HG02623 (cell line): ENCODE results near the gene GCH1.
"Not testable (repeated sequence)": the region's sequence is repeated elsewhere in the genome, so short reads cannot be mapped to it uniquely, and the experiment has no call there.

ENCODE experiments used
- ATAC-seq: cut with Tn5 transposase; IDR thresholded peaks from one replicate; pipeline ENCODE4 v1.9.1; 2021; ENCODE audit warnings: moderate library complexity; ENCODE audit not compliant: unreplicated experiment

GCH1 gene, protein sequence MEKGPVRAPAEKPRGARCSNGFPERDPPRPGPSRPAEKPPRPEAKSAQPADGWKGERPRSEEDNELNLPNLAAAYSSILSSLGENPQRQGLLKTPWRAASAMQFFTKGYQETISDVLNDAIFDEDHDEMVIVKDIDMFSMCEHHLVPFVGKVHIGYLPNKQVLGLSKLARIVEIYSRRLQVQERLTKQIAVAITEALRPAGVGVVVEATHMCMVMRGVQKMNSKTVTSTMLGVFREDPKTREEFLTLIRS

DNA sequence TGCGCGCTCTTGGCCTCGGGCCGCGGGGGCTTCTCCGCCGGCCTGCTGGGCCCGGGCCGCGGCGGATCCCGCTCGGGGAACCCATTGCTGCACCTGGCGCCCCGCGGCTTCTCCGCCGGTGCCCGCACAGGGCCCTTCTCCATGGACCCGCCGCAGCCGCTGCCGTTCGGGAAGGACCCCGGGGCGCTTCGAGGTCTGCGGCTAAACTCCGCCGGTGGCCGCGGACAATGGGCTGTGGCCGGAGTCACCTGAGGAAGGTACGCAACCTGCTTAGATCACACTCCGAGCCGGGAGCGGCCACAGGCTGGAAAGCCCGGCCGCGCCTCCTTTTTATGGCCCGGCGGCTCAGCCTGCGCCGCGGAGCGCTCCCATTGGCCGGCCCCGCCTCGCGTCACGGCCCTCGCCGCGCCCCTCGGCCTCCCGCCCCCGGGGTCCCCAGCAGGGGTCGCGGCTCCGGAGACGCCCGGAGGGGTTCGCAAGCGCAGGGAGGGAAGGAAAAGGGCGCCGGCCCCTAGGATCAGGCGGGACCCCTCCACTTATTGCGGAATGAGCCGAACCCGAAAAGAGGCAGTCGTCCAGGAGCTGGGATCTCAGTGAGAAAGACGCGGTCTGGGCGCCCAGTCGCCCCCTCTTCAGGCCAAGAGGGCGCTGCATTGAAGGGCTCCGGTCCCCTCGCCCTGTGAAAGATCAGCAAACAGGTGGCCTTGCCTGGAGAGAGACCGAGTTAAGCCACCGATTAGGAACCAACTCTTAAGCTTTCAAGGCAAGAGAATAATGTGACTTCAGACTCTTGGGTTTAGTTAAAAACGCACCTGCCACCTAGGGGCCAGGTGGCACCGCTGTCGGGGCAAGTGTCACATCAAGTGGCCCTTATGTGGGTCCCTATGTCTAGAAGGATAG lies at the start of gene GCH1:
Gene GCH1 (minus strand): TSS at position 306 of the 900 bp plus-strand sequence. CDS start 163 bp downstream, at position 143.
- ATAC-seq, result peak; percentile 81

DNA sequence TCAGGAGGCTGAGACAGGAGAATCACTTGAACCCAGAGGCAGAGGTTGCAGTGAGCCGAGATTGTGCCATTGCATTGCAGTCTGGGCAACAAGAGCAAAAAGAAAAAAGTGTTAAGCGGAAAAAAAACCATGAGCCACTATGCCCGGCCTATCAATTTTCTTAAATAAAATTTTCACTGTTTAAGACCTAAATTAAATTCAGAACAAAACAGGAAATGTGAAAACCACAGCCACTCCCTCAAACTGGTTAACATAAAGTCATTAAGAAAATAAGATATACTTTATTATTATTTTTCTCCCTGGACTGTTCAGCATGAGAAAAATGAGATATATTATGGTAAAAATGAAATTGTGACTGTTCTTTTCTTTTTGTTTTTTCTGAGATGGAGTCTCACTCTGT lies 44.6 kb upstream of the GCH1 start:
- ATAC-seq, result no peak

DNA sequence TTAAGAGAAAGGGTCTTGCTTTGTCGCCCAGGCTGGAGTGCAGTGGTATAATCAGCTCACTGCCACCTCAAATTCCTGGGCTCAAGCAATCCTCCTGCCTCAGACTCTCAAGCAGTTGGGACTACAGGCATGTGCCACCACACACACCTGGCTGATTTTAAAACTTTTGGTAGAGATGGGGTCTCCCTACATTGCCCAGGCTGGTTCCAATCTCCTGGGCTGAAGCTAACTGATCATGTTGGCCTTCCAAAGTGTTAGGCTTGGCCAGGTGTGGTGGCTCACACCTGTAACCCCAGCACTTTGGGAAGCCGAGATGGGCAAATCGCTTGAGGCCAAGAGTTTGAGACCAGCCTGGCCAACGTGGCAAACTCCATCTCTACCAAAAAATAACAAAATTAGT lies 43.9 kb upstream of the GCH1 start:
- no peak for ATAC-seq

DNA sequence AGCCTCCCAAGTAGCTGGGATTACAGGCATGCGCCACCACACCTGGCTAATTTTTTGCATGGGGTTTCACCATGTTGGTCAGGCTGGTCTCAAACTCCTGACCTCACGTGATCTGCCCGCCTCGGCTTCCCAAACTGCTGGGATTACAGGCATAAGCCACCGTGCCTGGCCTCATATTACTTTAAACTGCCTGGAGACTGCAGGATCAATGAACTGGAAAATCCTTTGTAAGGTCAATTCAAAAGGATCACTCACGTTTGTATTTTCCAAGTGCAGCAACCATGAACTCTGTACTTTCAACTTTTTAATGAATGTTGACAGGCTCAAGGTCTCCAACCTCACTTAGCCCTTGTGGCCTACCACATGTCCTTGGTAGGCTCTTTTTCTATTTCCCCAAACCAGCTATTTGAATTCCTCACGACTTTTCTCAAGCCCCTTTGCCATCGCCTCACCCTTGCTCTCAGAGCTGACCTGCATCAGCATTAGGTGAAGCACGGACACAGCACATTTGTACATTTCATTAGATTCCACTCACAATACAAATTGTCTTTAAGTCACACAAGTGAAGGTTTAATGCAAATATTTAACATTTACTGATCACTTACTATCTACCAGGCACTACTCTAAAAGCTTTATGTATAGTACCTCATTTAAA lies 42.2 kb upstream of the GCH1 start:
- ATAC-seq, result no peak

DNA sequence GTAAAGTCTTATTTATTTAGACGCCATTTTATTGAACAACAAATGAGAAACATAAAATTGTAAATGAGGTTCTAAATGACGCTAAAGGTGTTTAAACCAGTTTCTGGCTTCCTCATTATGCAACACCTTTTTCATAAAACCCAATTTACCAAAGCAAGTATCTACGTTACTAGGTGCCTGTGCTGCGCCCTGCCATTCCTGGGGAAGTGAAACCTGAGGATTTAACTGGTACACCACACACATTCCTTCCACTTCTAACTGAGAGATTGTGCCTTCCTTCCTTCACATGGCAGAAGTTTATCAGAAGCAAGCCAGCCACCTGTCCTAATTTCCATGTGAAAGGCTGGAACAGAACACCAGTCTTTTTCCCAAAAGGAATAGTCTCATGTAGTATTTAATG lies 40.3 kb upstream of the GCH1 start:
- ATAC-seq, result no peak

DNA sequence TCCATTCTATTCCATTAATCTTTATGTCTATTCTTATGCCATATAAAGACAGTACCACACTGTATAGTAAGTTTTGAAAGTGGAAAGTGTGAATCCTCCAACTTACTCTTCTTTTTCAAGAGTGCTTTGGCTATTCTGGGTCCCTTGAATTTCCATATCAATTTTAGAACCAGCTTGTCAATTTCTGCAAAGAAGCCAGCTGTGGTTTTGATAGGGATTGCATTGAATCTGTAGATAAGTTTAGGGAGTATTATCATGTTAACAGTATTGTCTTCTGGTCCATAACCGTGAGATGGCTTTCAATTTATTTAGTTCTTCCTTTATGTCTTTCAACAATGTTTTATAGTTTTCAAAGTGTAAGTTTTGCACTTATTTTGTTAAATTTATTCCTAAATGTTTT lies 34.2 kb upstream of the GCH1 start:
- no peak for ATAC-seq

DNA sequence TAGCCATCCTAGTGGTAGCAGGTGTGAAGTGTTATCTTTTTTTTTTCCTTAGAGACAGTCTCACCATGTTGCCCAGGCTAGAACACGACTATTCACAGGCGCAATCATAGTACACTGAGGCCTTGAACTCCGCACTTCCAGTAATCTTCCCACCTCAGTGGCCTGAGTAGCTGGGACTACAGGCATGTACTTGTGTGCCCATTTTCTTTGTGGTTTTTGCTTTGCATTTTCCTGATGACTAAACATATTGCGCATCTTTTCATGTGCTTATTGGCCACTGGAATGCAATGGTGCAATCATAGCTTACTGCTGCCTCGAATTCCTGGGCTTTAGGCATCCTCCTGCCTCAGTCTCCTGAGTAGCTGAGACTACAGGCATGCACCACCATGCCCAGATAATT lies 33.3 kb upstream of the GCH1 start:
- no peak for ATAC-seq

DNA sequence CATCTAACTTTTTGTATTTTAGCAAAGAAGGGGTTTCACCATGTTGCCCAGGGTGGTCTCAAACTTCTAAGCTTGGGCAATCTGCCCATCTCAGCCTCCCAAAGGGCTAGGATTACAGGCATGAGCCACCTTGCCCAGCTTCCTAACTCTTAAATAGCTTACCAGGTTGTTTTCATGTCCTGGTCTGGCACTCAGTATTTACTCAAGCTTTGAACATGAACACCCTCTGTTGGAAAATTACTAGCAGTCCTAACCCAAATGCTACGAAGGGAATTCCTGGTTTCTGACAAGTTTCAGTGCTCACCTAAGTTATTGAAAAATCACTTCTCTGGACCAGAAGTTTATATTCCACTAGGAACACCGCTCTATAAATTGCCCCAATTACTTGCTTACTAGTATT lies 32.5 kb upstream of the GCH1 start:
- ATAC-seq, result no peak

DNA sequence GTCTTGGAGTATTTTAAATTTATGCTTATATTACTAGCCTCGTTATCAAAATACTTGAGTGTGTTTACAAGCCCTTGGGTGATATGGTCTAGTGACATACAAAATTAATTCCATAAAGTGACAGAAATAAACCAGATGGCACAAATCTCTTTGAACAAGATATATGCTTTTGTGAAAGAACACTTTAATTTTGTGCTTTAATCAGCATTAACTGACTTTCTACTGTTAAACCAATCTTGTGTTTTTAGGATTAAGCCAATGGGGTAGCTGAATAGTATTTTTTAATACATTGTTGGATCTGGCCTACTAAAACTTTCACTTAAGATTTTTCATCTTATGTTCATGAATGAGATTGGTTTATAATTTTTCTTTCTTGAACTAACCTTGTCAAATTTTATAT lies 30.4 kb upstream of the GCH1 start:
- no peak for ATAC-seq

DNA sequence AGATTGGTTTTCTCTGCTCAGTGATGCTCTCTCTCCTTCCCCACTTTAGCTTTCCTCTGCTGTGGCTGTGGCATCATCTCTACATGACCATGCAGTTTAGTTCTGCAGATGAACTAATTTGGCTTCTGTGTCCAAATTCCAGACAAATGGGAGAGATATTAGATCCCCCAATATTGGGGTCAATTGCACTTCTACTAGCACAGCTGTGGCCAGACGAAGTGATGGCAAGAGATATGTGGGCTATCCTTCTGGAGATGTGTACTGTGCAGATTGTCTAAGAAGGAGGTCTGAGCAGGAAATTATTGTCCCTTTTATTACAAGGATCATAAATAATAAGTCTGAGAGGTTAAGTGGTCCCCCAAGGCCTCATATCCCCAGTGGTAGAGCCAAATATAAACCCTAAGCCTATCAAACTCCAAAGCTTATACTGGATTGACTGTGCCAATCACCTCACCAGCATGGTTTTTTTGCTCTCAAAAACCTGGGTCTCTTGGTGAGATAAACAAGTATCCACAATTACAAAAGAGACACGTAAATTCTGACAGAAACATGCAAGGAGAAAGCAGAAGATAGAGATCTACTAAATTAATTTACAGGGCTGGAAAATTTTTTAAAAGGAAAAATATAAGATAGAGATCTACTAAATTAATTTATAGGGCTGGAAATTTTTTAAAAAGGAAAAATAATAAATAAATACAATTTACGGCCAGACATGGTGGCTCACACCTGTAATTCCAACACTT lies 29.1 kb upstream of the GCH1 start:
- ATAC-seq, result no peak

DNA sequence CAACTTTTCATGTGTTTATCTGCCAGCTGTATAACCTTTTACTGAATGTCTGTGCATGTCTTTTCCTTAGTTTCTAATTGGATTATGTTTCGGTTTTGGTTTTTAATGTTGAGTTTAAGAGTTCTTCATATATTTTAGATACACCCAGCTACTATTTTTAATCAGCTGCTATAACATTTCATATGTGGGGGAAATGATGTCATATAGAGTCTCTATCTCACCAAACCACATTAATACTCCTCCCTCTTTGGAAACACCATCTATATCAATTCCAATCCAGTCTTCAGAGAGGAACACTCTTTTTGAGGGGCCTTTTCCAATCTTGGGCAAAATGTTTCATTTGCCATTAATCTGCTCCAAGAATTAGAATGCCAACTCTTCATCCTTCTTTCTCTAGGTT lies 28.5 kb upstream of the GCH1 start:
- ATAC-seq, result no peak

DNA sequence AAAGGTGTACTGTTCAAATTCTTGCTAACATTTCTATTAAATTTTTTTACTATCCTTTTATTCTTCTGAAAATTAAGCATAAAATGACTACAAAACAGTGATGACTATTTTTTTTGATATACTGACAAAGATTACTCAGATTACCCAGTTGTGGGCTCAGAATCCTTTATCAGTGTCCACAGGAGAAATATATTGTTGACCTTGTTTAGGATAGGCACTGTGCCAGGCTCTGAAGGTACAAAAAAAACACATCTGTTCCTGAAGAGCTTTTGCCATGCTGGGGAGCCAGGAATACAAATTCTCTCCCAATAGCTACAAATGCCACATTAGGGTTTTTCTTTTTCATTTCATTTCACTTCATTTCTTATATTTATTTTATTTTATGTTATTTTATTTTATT lies 26.9 kb upstream of the GCH1 start:
- ATAC-seq, result no peak

DNA sequence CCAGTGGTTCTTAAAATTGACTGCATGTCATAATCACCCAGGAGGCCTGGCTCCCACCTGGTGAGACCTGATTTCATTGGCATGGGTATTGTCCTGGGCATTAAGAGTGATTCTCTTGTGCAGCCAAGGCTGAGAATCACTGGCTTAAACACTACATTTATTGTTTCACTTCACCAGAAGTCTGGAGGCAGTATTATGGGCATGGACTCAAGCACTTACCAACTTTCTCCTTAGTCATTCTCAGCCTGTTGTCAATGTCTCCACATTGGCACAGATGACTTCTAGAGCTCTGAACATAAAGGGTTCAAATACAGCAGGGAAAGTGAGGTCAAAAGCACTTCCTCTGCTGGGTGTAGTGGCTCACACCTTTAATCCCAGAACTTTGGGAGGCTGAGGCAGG lies 25.6 kb upstream of the GCH1 start:
- no peak for ATAC-seq

DNA sequence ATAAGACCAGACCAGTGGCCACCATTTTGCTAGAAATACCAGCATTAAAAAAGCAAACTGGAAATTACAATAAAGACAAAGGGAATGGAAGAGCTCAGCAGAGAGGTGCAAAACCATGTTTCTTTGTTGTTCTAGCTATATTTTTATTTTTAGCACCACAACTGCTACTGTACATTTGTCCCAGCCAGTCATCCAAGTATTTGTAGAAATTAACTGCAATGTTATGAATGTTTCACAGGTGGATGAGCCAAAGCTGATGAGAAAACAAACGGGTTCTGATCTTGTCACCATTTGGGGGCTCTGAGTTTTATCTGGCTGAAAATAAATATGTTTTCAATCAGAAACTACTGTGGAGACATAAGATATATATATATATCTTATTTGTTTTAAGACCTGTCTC lies 24.9 kb upstream of the GCH1 start:
- no peak for ATAC-seq

DNA sequence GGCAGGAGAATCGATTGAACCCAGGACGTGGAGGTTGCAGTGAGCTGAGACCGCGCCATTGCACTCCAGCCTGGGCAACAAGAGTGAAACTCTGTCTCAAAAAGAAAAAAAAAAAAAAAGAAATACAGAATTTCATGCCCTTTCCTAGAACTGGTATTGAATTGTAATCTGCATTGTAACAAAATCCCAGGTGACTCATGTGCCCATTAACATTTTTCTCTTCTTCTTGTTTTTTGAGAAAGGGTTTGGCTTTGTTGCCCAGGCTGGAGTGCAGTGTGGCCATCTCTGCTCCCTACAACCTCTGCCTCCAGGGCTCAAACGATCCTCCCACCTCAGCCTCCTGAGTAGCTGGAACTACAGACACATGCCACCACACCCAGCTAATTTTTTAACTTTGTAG lies 23.9 kb upstream of the GCH1 start:
- not testable (repeated sequence) for ATAC-seq

DNA sequence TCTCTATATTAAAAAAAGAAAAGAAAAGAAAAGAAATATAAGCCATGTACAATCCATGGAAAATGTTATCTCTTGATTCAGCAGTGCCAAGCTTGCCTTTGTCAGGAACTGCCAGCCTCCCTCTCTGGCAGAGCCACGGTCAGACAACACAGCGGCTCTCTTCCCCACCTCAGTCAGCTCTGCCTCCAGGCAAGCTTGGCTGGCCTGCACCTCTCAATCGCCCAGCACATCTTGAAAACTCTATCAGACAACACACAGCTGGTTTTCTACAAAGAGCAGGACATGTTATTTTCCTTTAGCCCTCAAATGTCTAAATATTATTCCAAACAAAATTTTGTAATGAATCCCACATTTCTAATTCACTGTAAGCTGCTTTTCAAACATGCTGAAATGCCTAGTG lies 20.0 kb upstream of the GCH1 start:
- no peak for ATAC-seq

DNA sequence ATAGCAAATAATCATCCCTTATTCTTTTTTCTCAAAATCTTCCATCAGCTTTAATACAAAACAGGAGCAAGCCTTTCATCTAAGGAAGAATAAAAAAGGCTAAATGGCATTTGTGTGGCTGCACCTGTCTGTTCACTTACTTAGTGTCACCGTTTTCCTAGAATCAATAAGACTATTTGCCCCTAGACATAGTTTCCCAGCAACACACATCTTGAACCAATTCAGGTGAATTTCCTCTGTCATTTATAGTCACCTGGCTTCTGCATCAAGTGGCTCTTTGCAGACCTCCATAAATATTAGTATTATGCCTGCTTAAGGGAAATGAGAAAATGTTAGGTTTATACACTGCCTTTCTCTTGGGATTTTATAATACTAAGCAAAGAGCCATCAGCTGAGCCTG lies 17.4 kb upstream of the GCH1 start:
- ATAC-seq, result no peak

DNA sequence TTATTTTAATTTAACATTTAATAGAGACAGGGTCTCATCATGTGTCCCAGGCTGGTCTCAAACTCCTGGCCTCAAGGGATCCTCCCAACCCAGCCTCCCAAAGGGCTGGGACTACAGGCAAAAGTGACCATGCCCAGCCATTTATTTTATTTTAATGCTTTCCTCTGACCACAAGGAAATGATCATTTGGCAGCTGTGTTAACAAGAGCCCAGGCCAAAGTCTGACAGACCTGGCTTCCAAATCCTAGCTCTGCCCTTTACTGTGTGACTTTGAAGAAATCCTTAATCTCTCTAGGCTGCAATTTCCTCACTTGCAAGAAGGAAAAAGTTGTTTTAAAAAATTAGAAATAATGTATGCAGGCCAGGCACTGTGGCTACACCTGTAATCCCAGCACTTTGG lies 16.7 kb upstream of the GCH1 start:
- ATAC-seq, result no peak

DNA sequence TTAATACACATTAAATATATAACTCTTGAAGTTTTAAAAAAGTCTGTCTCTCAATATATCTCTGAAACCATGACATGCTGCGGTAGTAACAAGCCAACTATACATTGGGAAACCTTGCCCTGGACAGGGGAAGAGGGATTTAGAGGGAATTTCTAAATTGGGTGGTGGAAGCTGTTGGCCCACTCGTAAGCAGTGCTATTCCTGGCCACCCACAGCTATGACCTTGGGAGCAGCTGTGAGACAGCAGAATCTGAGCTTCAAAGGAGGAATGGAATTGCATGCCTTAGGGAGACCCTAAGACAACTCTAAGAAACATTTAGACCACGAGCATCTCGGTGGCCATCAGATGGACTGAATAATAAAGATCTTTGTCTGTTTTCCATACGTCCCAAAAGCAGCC lies 15.8 kb upstream of the GCH1 start:
- ATAC-seq, result no peak

DNA sequence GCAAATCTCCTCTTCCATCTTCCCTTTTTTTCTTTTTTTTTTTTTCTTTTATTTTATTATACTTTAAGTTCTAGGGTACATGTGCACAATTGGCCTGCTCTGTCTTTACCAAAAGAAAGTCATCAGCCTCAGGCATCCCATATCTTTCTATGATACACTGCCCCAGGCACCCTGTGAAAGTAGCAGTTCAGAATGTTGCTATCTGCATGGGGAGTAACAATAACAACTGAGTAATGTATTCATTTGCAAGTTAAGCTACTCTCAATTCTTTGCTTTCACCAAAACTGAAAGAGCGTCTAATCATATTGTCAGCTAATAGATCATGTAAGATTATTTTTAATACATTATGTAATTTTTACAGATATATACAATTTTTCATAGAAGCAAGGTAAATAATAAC lies 13.5 kb upstream of the GCH1 start:
- ATAC-seq, result no peak

DNA sequence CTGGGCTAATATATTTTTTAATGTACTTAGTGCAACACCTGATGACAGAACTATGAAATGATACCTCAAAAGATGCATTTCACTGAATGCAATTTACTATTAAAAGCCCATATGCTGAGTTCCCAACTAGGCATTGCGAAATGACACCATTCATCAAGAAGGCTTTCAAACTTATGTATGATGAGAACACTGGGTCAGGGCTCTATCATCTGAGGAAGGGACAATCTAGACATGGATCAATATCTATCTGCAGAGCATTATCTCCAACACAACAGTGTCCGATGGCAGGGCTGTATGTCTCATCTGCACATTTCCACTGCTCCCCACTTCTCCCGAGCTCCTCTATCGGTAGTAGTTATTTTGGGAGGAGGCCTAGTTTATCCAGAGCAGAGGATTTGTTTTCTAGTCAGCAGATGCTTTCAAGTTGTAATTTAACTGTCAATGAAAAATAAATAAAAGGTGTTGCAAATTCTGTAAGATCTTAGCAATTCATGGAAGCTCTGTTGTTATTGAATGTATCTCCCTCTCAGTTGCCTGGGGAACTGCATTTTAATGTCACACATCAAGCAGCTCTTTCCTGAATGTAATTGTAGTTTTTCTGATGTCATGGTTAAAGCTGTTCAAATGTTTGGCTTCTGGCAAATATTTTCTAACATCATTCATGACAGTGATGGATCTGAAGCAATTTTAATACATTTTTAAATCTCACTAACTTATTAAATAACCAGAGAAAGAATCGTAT lies 7.4 kb upstream of the GCH1 start:
- ATAC-seq, result no peak
